HepG2 (cell line): ENCODE measurements around the gene FRMPD2. TPM values are rescaled to one million over a fixed set of nuclear protein-coding genes. Genes with fewer than 3 reads are reported as not detected.
A peak's percentile ranks its signal among the peaks of the same experiment; 100 is the strongest.

Experiments used
- AHR ChIP-seq: IDR thresholded peaks from 2 replicates; pipeline ENCODE4 v1.6.1; 2018; ENCODE audit warnings: missing genetic modification reagents, missing compliant biosample characterization
- CBX2 ChIP-seq, 2 experiments: fragments of 200-600 bp in 1 of 2; sonication (generic); formaldehyde crosslinking in 1 of 2; IDR thresholded peaks; 2 replicates each; pipeline versions ENCODE4 v1.7.0 to v1.8.1; 2018 to 2022; ENCODE audit warnings: low read depth in 2 of 2, low read length in 1 of 2, mild to moderate bottlenecking in 1 of 2, missing genetic modification reagents in 1 of 2
- ERF ChIP-seq: IDR thresholded peaks from 2 replicates; pipeline ENCODE4 v1.6.1; 2018; ENCODE audit warnings: missing biosample characterization, missing genetic modification reagents
- FOSL2 ChIP-seq: sonication (generic); formaldehyde crosslinking; IDR thresholded peaks from 2 replicates; pipeline ENCODE4 v1.4.0; 2020; ENCODE audit warnings: missing genetic modification reagents
- GPN1 ChIP-seq: sonication (generic); formaldehyde crosslinking; IDR thresholded peaks from 2 replicates; pipeline ENCODE4 v1.5.1; 2020; ENCODE audit warnings: missing genetic modification reagents, borderline replicate concordance
- HOXA3 ChIP-seq: sonication (generic); formaldehyde crosslinking; IDR thresholded peaks from 2 replicates; pipeline ENCODE4 v1.5.0; 2020; ENCODE audit warnings: missing genetic modification reagents
- MAFF ChIP-seq: IDR thresholded peaks from 2 replicates; pipeline ENCODE4 v1.6.1; 2011; ENCODE audit warnings: low read depth, low read length, improper control_type of control experiment
- MIXL1 ChIP-seq: IDR thresholded peaks from 2 replicates; pipeline ENCODE4 v1.6.1; 2016
- RAD21 ChIP-seq: fragments of 450-650 bp; formaldehyde crosslinking; IDR thresholded peaks from 2 replicates; pipeline ENCODE4 v1.5.0; 2020; ENCODE audit warnings: mild to moderate bottlenecking
- SMAD9 ChIP-seq: sonication (generic); formaldehyde crosslinking; IDR thresholded peaks from 2 replicates; pipeline ENCODE4 v1.5.1; 2020; ENCODE audit warnings: mild to moderate bottlenecking, missing genetic modification reagents
- TERF1 ChIP-seq: sonication (generic); formaldehyde crosslinking; IDR thresholded peaks from 2 replicates; pipeline ENCODE4 v1.8.0; 2022; ENCODE audit warnings: mild to moderate bottlenecking, missing genetic modification reagents, moderate library complexity
- THRA ChIP-seq: sonication (generic); formaldehyde crosslinking; IDR thresholded peaks from 2 replicates; pipeline ENCODE4 v1.4.0; 2020; ENCODE audit warnings: missing genetic modification reagents, borderline replicate concordance
- TRIM22 ChIP-seq: fragments of 450-650 bp; IDR thresholded peaks from 2 replicates; pipeline ENCODE4 v1.6.1; 2017
- ZC3H13 ChIP-seq: sonication (generic); formaldehyde crosslinking; IDR thresholded peaks from 2 replicates; pipeline ENCODE4 v1.8.1; 2023; ENCODE audit warnings: mild to moderate bottlenecking, missing genetic modification reagents, moderate library complexity
- ZFP36L2 ChIP-seq: sonication (generic); formaldehyde crosslinking; IDR thresholded peaks from 2 replicates; pipeline ENCODE4 v1.4.0; 2020; ENCODE audit warnings: missing genetic modification reagents
- ZMAT5 ChIP-seq: sonication (generic); formaldehyde crosslinking; IDR thresholded peaks from 2 replicates; pipeline ENCODE4 v1.5.0; 2020; ENCODE audit warnings: mild to moderate bottlenecking, low read depth, missing genetic modification reagents, borderline replicate concordance
- ZNF101 ChIP-seq: sonication (generic); formaldehyde crosslinking; IDR thresholded peaks from 2 replicates; pipeline ENCODE4 v1.4.0; 2020; ENCODE audit warnings: mild to moderate bottlenecking, low read depth, missing genetic modification reagents, borderline replicate concordance
- ZNF383 ChIP-seq: sonication (generic); formaldehyde crosslinking; IDR thresholded peaks from 2 replicates; pipeline ENCODE4 v1.4.0; 2020; ENCODE audit warnings: missing genetic modification reagents, mild to moderate bottlenecking, borderline replicate concordance
- ZNF562 ChIP-seq: sonication (generic); formaldehyde crosslinking; IDR thresholded peaks from 2 replicates; pipeline ENCODE4 v1.8.0; 2022; ENCODE audit warnings: missing genetic modification reagents, borderline replicate concordance
- ZNF639 ChIP-seq: conservative IDR thresholded peaks from 2 replicates; pipeline ENCODE4 v1.6.1; 2018; ENCODE audit warnings: missing genetic modification reagents
- ZNF7 ChIP-seq: IDR thresholded peaks from 2 replicates; pipeline ENCODE4 v1.6.1; 2016; ENCODE audit warnings: missing biosample characterization, missing genetic modification reagents
- ZNF768 ChIP-seq: sonication (generic); formaldehyde crosslinking; IDR thresholded peaks from 2 replicates; pipeline ENCODE4 v1.4.0; 2020; ENCODE audit warnings: missing genetic modification reagents
- ZNF781 ChIP-seq: sonication (generic); formaldehyde crosslinking; IDR thresholded peaks from 2 replicates; pipeline ENCODE4 v1.5.1; 2020; ENCODE audit warnings: borderline replicate concordance, mild to moderate bottlenecking, missing genetic modification reagents; ENCODE audit errors: not compliant biosample characterization
- polyA plus RNA-seq, 8 experiments: library from polyadenylated mRNA; depleted of rRNA in 3 of 8; stranded (reverse) in 7 of 8; unstranded in 1 of 8; fragments of >200 nt; fragmentation: Illumina TruSeq in 4 of 8; extraction: Trizol in 4 of 8; gene quantifications; 2 replicates each; pipeline versions ENCODE4 v1.2.1 to v1.2.3, GENCODE V29; 2011 to 2016; ENCODE audit warnings: low read depth in 4 of 8, missing spikeins in 1 of 8, mixed read lengths in 1 of 8; ENCODE audit not compliant: insufficient read depth in 1 of 8
- total RNA-seq, 5 experiments: library from RNA; depleted of rRNA; stranded (reverse); fragments of >200 nt; fragmentation: Illumina TruSeq; extraction: Trizol; gene quantifications; 2 replicates each; pipeline ENCODE4 v1.2.3, GENCODE V29; 2016; ENCODE audit warnings: low read depth in 1 of 5

FRMPD2 gene
- total and polyA plus RNA-seq, 2 of the 13 experiments (the other 11 are each of a cell fraction or from before 2014, with no cell fraction given), result 0.45 to 1.3 TPM

- TF ChIP-seq GPN1, result no peak
- peak; percentile 79; the same call in 1 of the 2 replicates for TF ChIP-seq SMAD9 (CRISPR knock-in tag)
- peak; percentile 9; the same call in 1 of the 2 replicates for TF ChIP-seq RAD21 (CRISPR knock-in tag)
- peak; percentile 39; the same call in 1 of the 2 replicates for TF ChIP-seq ZNF768 (CRISPR knock-in tag)
- no peak for TF ChIP-seq FOSL2
- peak; percentile 67; the same call in 1 of the 2 replicates for TF ChIP-seq ZNF562 (CRISPR knock-in tag)
- no peak for TF ChIP-seq ZMAT5 (CRISPR knock-in tag)
- TF ChIP-seq TRIM22, result no peak
- peak; percentile 49 for TF ChIP-seq ZNF781 (CRISPR knock-in tag)
- TF ChIP-seq MAFF, result no peak
- no peak for TF ChIP-seq ZFP36L2 (CRISPR knock-in tag)
- peak; percentile 31; the same call in 1 of the 2 replicates for TF ChIP-seq THRA (CRISPR knock-in tag)
- no peak for TF ChIP-seq ZNF101 (CRISPR knock-in tag)
- peak; percentile 81 for TF ChIP-seq ERF (CRISPR knock-in tag)
- TF ChIP-seq ZNF383 (CRISPR knock-in tag), result no peak
- TF ChIP-seq ZC3H13, result peak; percentile 74; the same call in 1 of the 2 replicates
- no peak for TF ChIP-seq MIXL1 (CRISPR knock-in tag)
- no peak; the same call in 1 of the 2 replicates for TF ChIP-seq AHR (CRISPR knock-in tag)
- TF ChIP-seq TERF1 (CRISPR knock-in tag), result no peak
- TF ChIP-seq ZNF639 (CRISPR knock-in tag), result no peak
- TF ChIP-seq HOXA3 (CRISPR knock-in tag), result peak; percentile 18
- no peak for TF ChIP-seq CBX2 (IDR thresholded peaks at IDR 0.05; ENCODE audit: low read depth, low read length)
- peak; percentile 41; the same call in 1 of the 2 replicates for TF ChIP-seq CBX2 (CRISPR knock-in tag; IDR thresholded peaks at IDR 0.05; ENCODE audit: low read depth)
- TF ChIP-seq ZNF7, result no peak
Measured at GRCh38 chr10:48306265-48306869, 31.9 kb upstream of the FRMPD2 start, which contains the start of gene MAPK8 (continued).
